Gastrocnemius medialis (tissue), 4 donors: Measurements from ENCODE around the gene MAP3K10. TPM values are rescaled to one million over a fixed set of nuclear protein-coding genes. Genes with fewer than 3 reads are reported as not detected.

Experiments
- ATAC-seq, 2 donors: fragments of 150-250 bp; one replicate each; pipeline ENCODE4 v1.9.1; 2016
- DNase-seq, 2 donors: peaks; one replicate each; pipeline ENCODE4 v3.0.0-alpha.2; 2019
- H3K27ac ChIP-seq, 4 donors: fragments of 200-600 bp; sonication (generic); 1 replicate in 1 of 4; 2 replicates in 3 of 4; pipeline ENCODE4 v1.5.1; 2016 to 2018; ENCODE audit warnings: mild to moderate bottlenecking in 2 of 4, moderate library complexity in 1 of 4
- H3K27me3 ChIP-seq, 3 donors: fragments of 200-600 bp; sonication (generic) in 2 of 3; 1 replicate in 1 of 3; 2 replicates in 2 of 3; pipeline versions ENCODE4 v1.5.1 to v1.6.0; 2016 to 2019; ENCODE audit warnings: mild to moderate bottlenecking in 1 of 3, moderate library complexity in 1 of 3
- H3K36me3 ChIP-seq, 2 donors: fragments of 200-600 bp; sonication (generic) in 1 of 2; one replicate each; pipeline ENCODE4 v1.5.1; 2017 to 2018
- H3K4me1 ChIP-seq, 2 donors: fragments of 200-600 bp; sonication (generic) in 1 of 2; one replicate each; pipeline ENCODE4 v1.5.1; 2016 to 2017; ENCODE audit warnings: mild to moderate bottlenecking in 2 of 2
- H3K4me3 ChIP-seq, 4 donors: fragments of 200-600 bp; sonication (generic) in 3 of 4; 1 replicate in 1 of 4; 2 replicates in 3 of 4; pipeline ENCODE4 v1.5.1; 2016 to 2019; ENCODE audit warnings: mild to moderate bottlenecking in 2 of 4
- H3K9me3 ChIP-seq, 3 donors: fragments of 200-600 bp; sonication (generic) in 2 of 3; 1 replicate in 1 of 3; 2 replicates in 2 of 3; pipeline ENCODE4 v1.5.1; 2016 to 2019
- POLR2A ChIP-seq, 2 donors: fragments of 450-650 bp; IDR thresholded peaks; one replicate each; pipeline ENCODE4 v1.6.1; 2017; ENCODE audit warnings: antibody characterized with exemption in 2 of 2, mild to moderate bottlenecking in 2 of 2, moderate library complexity in 2 of 2
- in situ Hi-C, 4 donors: fragments of 200-750 bp; cut with MboI; loops; one replicate each; pipeline versions ENCODE4 v1.15.0 to v1.8.0; 2017; ENCODE audit warnings: low sequenced_read_pairs in 4 of 4
- intact Hi-C: fragments of 100-400 bp; cut with DNase I; formaldehyde crosslinking; loops from one replicate; pipeline ENCODE4 v1.15.1; 2023; ENCODE audit warnings: low total_unique reads
- total RNA-seq, 4 donors: library from RNA; depleted of rRNA; stranded (reverse); fragments of >200 nt; gene quantifications; one replicate each; pipeline versions ENCODE4 v1.1.0 to v1.2.3, GENCODE V29; 2016
- TF ChIP-seq, protein P1 (sequence below), 5 experiments: fragments of 450-650 bp in 3 of 5; fragments of 200-600 bp in 2 of 5; sonication (generic) in 2 of 5; IDR thresholded peaks in 4 of 5; conservative IDR thresholded peaks in 1 of 5; 1 replicate in 4 of 5; 2 replicates in 1 of 5; pipeline ENCODE4 v1.5.1; 2016 to 2019; ENCODE audit warnings: antibody characterized with exemption in 5 of 5, mild to moderate bottlenecking in 3 of 5, moderate library complexity in 3 of 5

MAP3K10 gene
- total RNA-seq, 4 donors from 2014 or later, result 16.4 to 25.8 (median 21.6) TPM

DNA sequence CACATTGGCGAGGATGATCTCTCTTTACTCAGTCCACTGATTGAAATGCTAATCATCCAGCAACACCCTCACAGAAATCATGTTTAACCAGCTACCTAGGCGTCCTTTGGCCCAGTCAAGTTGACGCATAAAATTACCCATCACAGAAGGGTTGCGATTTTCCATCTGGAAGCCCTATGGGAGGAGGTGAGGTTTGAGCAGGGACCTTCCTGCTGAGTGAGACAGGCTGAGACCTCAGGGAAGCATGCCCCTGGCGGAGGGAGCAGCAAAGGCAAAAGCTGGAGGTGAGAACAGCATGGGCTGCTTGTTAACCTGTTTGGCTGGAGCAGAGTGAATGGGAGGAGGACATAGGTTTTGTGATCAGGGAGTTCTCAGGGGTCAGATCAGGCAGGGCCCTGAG is 19.7 kb downstream of the MAP3K10 start:
- peaks cover 3 to 46% of the 10 kb centered on the region in 2 donors for H3K36me3 ChIP-seq
- no peak overlapping the region for H3K4me3 ChIP-seq
- intact Hi-C loops (no loop called here), in situ Hi-C loops (loop anchor here in 1 of 4 donors (25.0 kb wide), 1 partner anchor 224 kb away; the partner anchor contains the start of gene ZNF546)
- peaks cover 2 to 4% (median 3%) of the 10 kb centered on the region in 3 donors for H3K27me3 ChIP-seq
- H3K9me3 ChIP-seq, result no peaks in the 10 kb centered on the region
- H3K27ac ChIP-seq, result no peak overlapping the region
- DNase-seq (no peak), ATAC-seq (no peak)
- TF ChIP-seq, protein P1, sequence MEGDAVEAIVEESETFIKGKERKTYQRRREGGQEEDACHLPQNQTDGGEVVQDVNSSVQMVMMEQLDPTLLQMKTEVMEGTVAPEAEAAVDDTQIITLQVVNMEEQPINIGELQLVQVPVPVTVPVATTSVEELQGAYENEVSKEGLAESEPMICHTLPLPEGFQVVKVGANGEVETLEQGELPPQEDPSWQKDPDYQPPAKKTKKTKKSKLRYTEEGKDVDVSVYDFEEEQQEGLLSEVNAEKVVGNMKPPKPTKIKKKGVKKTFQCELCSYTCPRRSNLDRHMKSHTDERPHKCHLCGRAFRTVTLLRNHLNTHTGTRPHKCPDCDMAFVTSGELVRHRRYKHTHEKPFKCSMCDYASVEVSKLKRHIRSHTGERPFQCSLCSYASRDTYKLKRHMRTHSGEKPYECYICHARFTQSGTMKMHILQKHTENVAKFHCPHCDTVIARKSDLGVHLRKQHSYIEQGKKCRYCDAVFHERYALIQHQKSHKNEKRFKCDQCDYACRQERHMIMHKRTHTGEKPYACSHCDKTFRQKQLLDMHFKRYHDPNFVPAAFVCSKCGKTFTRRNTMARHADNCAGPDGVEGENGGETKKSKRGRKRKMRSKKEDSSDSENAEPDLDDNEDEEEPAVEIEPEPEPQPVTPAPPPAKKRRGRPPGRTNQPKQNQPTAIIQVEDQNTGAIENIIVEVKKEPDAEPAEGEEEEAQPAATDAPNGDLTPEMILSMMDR (IDR thresholded peaks at IDR 0.05 in 4 of 5, conservative IDR thresholded peaks at IDR 0.05 in 1 of 5), result no peak
- TF ChIP-seq POLR2A (IDR thresholded peaks at IDR 0.05), result no peak
- no peaks in the 10 kb centered on the region for H3K4me1 ChIP-seq

DNA sequence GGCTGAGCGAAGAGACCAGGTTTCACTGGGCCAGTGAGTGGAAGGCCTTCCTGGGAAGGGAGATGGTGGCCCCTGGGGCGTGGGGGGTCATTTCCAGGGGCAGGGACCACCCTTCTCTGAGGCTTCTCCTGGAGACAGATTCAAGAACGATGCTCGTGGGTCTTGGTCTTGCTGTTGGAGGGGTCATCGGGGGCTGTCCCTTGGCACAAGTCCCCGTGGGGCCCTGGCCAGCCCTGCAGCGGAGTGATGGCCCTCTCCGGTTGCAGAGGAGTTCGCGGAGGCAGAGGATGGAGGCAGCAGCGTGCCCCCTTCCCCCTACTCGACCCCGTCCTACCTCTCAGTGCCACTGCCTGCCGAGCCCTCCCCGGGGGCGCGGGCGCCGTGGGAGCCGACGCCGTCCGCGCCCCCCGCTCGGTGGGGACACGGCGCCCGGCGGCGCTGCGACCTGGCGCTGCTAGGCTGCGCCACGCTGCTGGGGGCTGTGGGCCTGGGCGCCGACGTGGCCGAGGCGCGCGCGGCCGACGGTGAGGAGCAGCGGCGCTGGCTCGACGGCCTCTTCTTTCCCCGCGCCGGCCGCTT is 22.1 kb downstream of the MAP3K10 start:
- Histone ChIP-seq H3K9me3 (no peaks in the 10 kb centered on the region), H3K27ac (no peak overlapping the region), H3K27me3 (peaks cover 26 to 29% (median 27%) of the 10 kb centered on the region in 3 donors), H3K4me3 (no peak overlapping the region), H3K36me3 (peaks cover 3 to 37% of the 10 kb centered on the region in 2 donors), H3K4me1 (peaks cover 0 to 2% of the 10 kb centered on the region in 2 donors)
- in situ Hi-C loops (loop anchor here in 1 of 4 donors (25.0 kb wide), 1 partner anchor 226 kb away; the partner anchor contains the start of gene ZNF546), intact Hi-C loops (no loop called here)
- ATAC-seq (no peak), DNase-seq (no peak)
- no peak for TF ChIP-seq POLR2A (IDR thresholded peaks at IDR 0.05)
- TF ChIP-seq, protein P1 (IDR thresholded peaks at IDR 0.05 in 4 of 5, conservative IDR thresholded peaks at IDR 0.05 in 1 of 5), result no peak

DNA sequence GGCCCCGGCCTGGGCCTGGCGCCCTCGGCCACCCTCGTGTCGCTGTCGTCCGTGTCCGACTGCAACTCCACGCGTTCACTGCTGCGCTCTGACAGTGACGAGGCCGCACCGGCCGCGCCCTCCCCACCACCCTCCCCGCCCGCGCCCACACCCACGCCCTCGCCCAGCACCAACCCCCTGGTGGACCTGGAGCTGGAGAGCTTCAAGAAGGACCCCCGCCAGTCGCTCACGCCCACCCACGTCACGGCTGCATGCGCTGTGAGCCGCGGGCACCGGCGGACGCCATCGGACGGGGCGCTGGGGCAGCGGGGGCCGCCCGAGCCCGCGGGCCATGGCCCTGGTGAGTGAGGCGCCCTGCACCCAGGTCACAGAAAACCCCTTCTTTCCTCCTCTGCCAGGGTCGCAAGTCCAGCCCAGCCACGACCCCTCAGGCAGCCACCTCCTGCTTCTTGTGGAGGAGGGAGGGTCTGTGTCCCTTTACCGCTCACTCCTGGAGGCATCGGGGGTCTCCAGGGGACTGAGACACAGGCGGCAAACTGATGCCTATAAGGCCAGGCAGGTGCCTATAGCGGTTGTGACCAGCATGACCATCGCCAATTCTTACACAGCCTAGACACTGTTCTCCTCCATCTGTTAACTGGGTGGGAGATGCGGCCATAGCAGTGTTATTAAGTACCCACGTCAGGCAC is 22.8 kb downstream of the MAP3K10 start:
- peaks cover 0 to 2% of the 10 kb centered on the region in 2 donors for H3K4me1 ChIP-seq
- H3K36me3 ChIP-seq, result peaks cover 3 to 30% of the 10 kb centered on the region in 2 donors
- H3K4me3 ChIP-seq, result no peak overlapping the region
- no peaks in the 10 kb centered on the region for H3K9me3 ChIP-seq
- H3K27ac ChIP-seq, result no peak overlapping the region
- H3K27me3 ChIP-seq, result peaks cover 31 to 34% (median 34%) of the 10 kb centered on the region in 3 donors
- intact Hi-C loops, result no loop called here
- TF ChIP-seq, protein P1 (IDR thresholded peaks at IDR 0.05 in 4 of 5, conservative IDR thresholded peaks at IDR 0.05 in 1 of 5), result no peak
- no peak for TF ChIP-seq POLR2A (IDR thresholded peaks at IDR 0.05)
- ATAC-seq (no peak), DNase-seq (no peak)
- in situ Hi-C loops, result loop anchor here in 1 of 4 donors (25.0 kb wide), 1 partner anchor 227 kb away; the partner anchor contains the start of gene ZNF546

DNA sequence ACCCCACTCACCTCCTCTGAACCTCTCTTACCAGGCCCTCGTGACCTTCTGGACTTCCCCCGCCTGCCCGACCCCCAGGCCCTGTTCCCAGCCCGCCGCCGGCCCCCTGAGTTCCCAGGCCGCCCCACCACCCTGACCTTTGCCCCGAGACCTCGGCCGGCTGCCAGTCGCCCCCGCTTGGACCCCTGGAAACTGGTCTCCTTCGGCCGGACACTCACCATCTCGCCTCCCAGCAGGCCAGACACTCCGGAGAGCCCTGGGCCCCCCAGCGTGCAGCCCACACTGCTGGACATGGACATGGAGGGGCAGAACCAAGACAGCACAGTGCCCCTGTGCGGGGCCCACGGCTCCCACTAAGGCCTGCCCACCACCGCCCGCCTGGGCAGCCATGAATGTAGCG is 23.7 kb downstream of the MAP3K10 start:
- intact Hi-C loops, result no loop called here
- no peak for TF ChIP-seq POLR2A (IDR thresholded peaks at IDR 0.05)
- TF ChIP-seq, protein P1 (IDR thresholded peaks at IDR 0.05 in 4 of 5, conservative IDR thresholded peaks at IDR 0.05 in 1 of 5), result no peak
- peaks cover 3 to 21% of the 10 kb centered on the region in 2 donors for H3K36me3 ChIP-seq
- ATAC-seq (no peak), DNase-seq (no peak)
- H3K27me3 ChIP-seq, result peaks cover 33 to 42% (median 42%) of the 10 kb centered on the region in 3 donors
- in situ Hi-C loops, result loop anchor here in 1 of 4 donors (25.0 kb wide), 1 partner anchor 228 kb away; the partner anchor contains the start of gene ZNF546
- H3K27ac ChIP-seq, result no peak overlapping the region
- no peak overlapping the region for H3K4me3 ChIP-seq
- H3K9me3 ChIP-seq, result no peaks in the 10 kb centered on the region
- peaks cover 0 to 2% of the 10 kb centered on the region in 2 donors for H3K4me1 ChIP-seq
